SU-DHL-6 (cell line): ENCODE data around the gene CHL1.

Experiments used
- EZH2phosphoT487 ChIP-seq: fragments of 200-600 bp; sonication (generic), shearing (Covaris generic); conservative IDR thresholded peaks from 2 replicates; pipeline ENCODE4 v1.6.1; 2018; ENCODE audit warnings: mild to moderate bottlenecking, antibody characterized with exemption, low read length, moderate library complexity, mixed read lengths
- TF ChIP-seq, protein P1 (sequence below): fragments of 200-600 bp; sonication (generic); IDR thresholded peaks from one replicate; pipeline ENCODE4 v1.5.1; 2017; ENCODE audit warnings: antibody characterized with exemption, mild to moderate bottlenecking, low read length, moderate library complexity; ENCODE audit not compliant: insufficient read depth, poor library complexity, severe bottlenecking

DNA sequence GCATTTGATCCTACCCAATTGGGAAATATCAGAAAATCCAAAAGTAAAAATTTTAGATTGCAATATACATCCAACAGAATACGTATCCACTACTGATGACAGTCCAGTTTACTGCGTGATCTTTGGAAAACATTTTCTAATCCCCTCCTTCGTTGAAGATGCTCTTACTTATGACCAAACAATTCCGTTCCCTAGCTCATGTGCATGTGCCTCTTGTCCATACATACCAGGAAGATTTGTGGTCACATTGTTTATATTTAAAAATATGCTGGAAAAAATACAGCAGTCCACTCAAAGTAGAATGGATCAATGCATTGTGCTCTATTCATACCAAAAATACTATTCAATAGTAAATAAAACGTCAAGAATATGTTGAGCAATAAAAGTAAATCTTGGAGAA, 135.3 kb downstream of the CHL1 start:
- TF ChIP-seq, protein P1, sequence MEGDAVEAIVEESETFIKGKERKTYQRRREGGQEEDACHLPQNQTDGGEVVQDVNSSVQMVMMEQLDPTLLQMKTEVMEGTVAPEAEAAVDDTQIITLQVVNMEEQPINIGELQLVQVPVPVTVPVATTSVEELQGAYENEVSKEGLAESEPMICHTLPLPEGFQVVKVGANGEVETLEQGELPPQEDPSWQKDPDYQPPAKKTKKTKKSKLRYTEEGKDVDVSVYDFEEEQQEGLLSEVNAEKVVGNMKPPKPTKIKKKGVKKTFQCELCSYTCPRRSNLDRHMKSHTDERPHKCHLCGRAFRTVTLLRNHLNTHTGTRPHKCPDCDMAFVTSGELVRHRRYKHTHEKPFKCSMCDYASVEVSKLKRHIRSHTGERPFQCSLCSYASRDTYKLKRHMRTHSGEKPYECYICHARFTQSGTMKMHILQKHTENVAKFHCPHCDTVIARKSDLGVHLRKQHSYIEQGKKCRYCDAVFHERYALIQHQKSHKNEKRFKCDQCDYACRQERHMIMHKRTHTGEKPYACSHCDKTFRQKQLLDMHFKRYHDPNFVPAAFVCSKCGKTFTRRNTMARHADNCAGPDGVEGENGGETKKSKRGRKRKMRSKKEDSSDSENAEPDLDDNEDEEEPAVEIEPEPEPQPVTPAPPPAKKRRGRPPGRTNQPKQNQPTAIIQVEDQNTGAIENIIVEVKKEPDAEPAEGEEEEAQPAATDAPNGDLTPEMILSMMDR = no peak
- no peak for TF ChIP-seq EZH2phosphoT487
